Neural cell (in vitro differentiated cells): ENCODE data around the gene ATP11A. TPM values are rescaled to one million over a fixed set of nuclear protein-coding genes. Genes with fewer than 3 reads are reported as not detected.

Experiments used
- H2AFZ ChIP-seq: fragments of 200-600, 300-800 bp; sonication (generic), shearing (Covaris generic); 2 replicates; pipeline ENCODE4 v1.6.0; 2014; ENCODE audit warnings: low read depth, mild to moderate bottlenecking, antibody characterized with exemption, low read length, moderate library complexity
- H3F3A ChIP-seq: fragments of 200-600 bp; shearing (Covaris generic); 2 replicates; pipeline ENCODE4 v1.6.1; 2016; ENCODE audit warnings: mild to moderate bottlenecking, moderate library complexity, mixed read lengths, antibody characterized with exemption, low read length; ENCODE audit not compliant: insufficient read depth, poor library complexity, severe bottlenecking
- H3K27ac ChIP-seq: fragments of 200-600, 300-800 bp; sonication (generic), shearing (Covaris generic); 2 replicates; pipeline ENCODE4 v1.5.1; 2014; ENCODE audit warnings: mild to moderate bottlenecking, low read length, moderate library complexity
- H3K27me3 ChIP-seq: fragments of 300-800, 200-600 bp; sonication (generic), shearing (Covaris generic); 2 replicates; pipeline ENCODE4 v1.6.0; 2014; ENCODE audit warnings: mild to moderate bottlenecking, low read depth, low read length, moderate library complexity; ENCODE audit not compliant: insufficient read depth
- H3K36me3 ChIP-seq: fragments of 300-800, 200-600 bp; sonication (generic), shearing (Covaris generic); 2 replicates; pipeline ENCODE4 v1.5.1; 2014; ENCODE audit warnings: mild to moderate bottlenecking, antibody characterized with exemption, low read length, moderate library complexity; ENCODE audit not compliant: insufficient read depth
- H3K4me2 ChIP-seq: fragments of 300-800, 200-600 bp; sonication (generic), shearing (Covaris generic); 2 replicates; pipeline ENCODE4 v1.6.0; 2014; ENCODE audit warnings: mild to moderate bottlenecking, low read length
- H3K4me3 ChIP-seq: fragments of 300-800, 200-600 bp; sonication (generic), shearing (Covaris generic); 2 replicates; pipeline ENCODE4 v1.5.1; 2014; ENCODE audit warnings: mild to moderate bottlenecking, low read length, moderate library complexity
- H3K79me2 ChIP-seq: fragments of 200-600 bp; shearing (Covaris generic); replicated peaks from 2 replicates; pipeline ENCODE4 v1.6.0; 2014; ENCODE audit warnings: mild to moderate bottlenecking, low read length, moderate library complexity; ENCODE audit not compliant: insufficient read depth
- H3K9ac ChIP-seq: fragments of 300-800, 200-600 bp; sonication (generic), shearing (Covaris generic); 2 replicates; pipeline ENCODE4 v1.6.1; 2016; ENCODE audit warnings: mild to moderate bottlenecking, low read length, mixed read lengths
- H3K9me2 ChIP-seq: fragments of 200-600 bp; shearing (Covaris generic); 2 replicates; pipeline ENCODE4 v1.6.1; 2016; ENCODE audit warnings: mild to moderate bottlenecking, low read length, mixed read lengths; ENCODE audit not compliant: insufficient read depth
- H3K9me3 ChIP-seq: fragments of 200-600, 300-800 bp; sonication (generic), shearing (Covaris generic); 2 replicates; pipeline ENCODE4 v1.6.1; 2016; ENCODE audit warnings: mild to moderate bottlenecking, mixed run types, low read length, moderate library complexity, mixed read lengths
- H4K20me1 ChIP-seq: fragments of 200-600 bp; shearing (Covaris generic); 2 replicates; pipeline ENCODE4 v1.6.1; 2016; ENCODE audit warnings: mild to moderate bottlenecking, mixed run types; ENCODE audit not compliant: insufficient read depth
- EP300 ChIP-seq: fragments of 450-650 bp; conservative IDR thresholded peaks from 2 replicates; pipeline ENCODE4 v1.6.1; 2014; ENCODE audit warnings: antibody characterized with exemption, mild to moderate bottlenecking, moderate library complexity; ENCODE audit not compliant: poor library complexity, severe bottlenecking
- EZH2 ChIP-seq: fragments of 200-600, 300-800 bp; shearing (Covaris generic), sonication (generic); IDR thresholded peaks from 2 replicates; pipeline ENCODE4 v1.6.1; 2014; ENCODE audit warnings: antibody characterized with exemption, low read length, borderline replicate concordance, mild to moderate bottlenecking; ENCODE audit not compliant: insufficient read depth, poor library complexity, severe bottlenecking
- MXI1 ChIP-seq: fragments of 450-650 bp; conservative IDR thresholded peaks from 2 replicates; pipeline ENCODE4 v1.6.1; 2014; ENCODE audit warnings: antibody characterized with exemption, mild to moderate bottlenecking; ENCODE audit not compliant: poor library complexity, severe bottlenecking
- POLR2AphosphoS5 ChIP-seq: IDR thresholded peaks from 2 replicates; pipeline ENCODE4 v1.6.1; 2012
- RAD21 ChIP-seq: fragments of 450-650 bp; conservative IDR thresholded peaks from 2 replicates; pipeline ENCODE4 v1.6.1; 2014; ENCODE audit warnings: antibody characterized with exemption, mild to moderate bottlenecking, moderate library complexity
- SMC3 ChIP-seq: fragments of 450-650 bp; conservative IDR thresholded peaks from 2 replicates; pipeline ENCODE4 v1.6.1; 2014; ENCODE audit warnings: antibody characterized with exemption, mild to moderate bottlenecking, moderate library complexity; ENCODE audit not compliant: poor library complexity
- TAF1 ChIP-seq: IDR thresholded peaks from 2 replicates; pipeline ENCODE4 v1.6.1; 2012; ENCODE audit warnings: low read depth
- polyA plus RNA-seq: library from polyadenylated mRNA; depleted of rRNA; stranded (reverse); fragments of >200 nt; gene quantifications from 2 replicates; pipeline ENCODE4 v1.2.3, GENCODE V29; 2014
- TF ChIP-seq, protein P1 (sequence below): fragments of 450-650 bp; IDR thresholded peaks from 2 replicates; pipeline ENCODE4 v1.5.1; 2014; ENCODE audit warnings: antibody characterized with exemption, mild to moderate bottlenecking, moderate library complexity; ENCODE audit not compliant: poor library complexity, severe bottlenecking
- TF ChIP-seq, protein P2 (sequence below): IDR thresholded peaks from 2 replicates; pipeline ENCODE4 v1.6.1; 2012; ENCODE audit warnings: borderline replicate concordance

Gene ATP11A
- polyA plus RNA-seq, 1 donor from 2014 or later = 3.0 TPM

DNA sequence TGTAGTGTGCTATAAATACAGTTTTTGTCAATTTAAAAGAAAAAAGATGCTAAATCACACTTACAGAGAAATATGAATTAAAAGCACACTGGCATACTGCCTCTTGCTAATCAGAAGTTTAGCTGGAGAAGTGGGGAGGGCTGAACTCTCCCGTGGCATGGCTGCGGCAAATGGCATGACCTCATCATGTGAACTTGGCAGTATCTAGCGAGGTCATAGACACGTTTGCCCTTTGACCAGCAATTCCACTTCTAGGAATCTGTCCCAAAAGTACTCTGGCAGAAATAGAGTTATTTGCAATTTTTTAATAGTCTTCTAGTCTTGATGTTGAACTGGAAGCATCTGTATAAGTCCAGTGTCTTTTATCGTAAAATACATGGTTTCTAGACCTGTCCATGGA is 237.2 kb downstream of the ATP11A start:
- H3K79me2 ChIP-seq = no peaks in the 10 kb centered on the region
- no peak overlapping the region for H3K4me3 ChIP-seq
- no peaks in the 10 kb centered on the region for H3K9me3 ChIP-seq
- no peak overlapping the region for H3K9ac ChIP-seq
- TF ChIP-seq EZH2 = no peak
- TF ChIP-seq, protein P1, sequence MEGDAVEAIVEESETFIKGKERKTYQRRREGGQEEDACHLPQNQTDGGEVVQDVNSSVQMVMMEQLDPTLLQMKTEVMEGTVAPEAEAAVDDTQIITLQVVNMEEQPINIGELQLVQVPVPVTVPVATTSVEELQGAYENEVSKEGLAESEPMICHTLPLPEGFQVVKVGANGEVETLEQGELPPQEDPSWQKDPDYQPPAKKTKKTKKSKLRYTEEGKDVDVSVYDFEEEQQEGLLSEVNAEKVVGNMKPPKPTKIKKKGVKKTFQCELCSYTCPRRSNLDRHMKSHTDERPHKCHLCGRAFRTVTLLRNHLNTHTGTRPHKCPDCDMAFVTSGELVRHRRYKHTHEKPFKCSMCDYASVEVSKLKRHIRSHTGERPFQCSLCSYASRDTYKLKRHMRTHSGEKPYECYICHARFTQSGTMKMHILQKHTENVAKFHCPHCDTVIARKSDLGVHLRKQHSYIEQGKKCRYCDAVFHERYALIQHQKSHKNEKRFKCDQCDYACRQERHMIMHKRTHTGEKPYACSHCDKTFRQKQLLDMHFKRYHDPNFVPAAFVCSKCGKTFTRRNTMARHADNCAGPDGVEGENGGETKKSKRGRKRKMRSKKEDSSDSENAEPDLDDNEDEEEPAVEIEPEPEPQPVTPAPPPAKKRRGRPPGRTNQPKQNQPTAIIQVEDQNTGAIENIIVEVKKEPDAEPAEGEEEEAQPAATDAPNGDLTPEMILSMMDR = no peak
- no peak for TF ChIP-seq RAD21
- TF ChIP-seq MXI1 = no peak
- no peak for TF ChIP-seq EP300
- TF ChIP-seq SMC3 = no peak
- TF ChIP-seq, protein P2, sequence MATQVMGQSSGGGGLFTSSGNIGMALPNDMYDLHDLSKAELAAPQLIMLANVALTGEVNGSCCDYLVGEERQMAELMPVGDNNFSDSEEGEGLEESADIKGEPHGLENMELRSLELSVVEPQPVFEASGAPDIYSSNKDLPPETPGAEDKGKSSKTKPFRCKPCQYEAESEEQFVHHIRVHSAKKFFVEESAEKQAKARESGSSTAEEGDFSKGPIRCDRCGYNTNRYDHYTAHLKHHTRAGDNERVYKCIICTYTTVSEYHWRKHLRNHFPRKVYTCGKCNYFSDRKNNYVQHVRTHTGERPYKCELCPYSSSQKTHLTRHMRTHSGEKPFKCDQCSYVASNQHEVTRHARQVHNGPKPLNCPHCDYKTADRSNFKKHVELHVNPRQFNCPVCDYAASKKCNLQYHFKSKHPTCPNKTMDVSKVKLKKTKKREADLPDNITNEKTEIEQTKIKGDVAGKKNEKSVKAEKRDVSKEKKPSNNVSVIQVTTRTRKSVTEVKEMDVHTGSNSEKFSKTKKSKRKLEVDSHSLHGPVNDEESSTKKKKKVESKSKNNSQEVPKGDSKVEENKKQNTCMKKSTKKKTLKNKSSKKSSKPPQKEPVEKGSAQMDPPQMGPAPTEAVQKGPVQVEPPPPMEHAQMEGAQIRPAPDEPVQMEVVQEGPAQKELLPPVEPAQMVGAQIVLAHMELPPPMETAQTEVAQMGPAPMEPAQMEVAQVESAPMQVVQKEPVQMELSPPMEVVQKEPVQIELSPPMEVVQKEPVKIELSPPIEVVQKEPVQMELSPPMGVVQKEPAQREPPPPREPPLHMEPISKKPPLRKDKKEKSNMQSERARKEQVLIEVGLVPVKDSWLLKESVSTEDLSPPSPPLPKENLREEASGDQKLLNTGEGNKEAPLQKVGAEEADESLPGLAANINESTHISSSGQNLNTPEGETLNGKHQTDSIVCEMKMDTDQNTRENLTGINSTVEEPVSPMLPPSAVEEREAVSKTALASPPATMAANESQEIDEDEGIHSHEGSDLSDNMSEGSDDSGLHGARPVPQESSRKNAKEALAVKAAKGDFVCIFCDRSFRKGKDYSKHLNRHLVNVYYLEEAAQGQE = no peak
- TF ChIP-seq POLR2AphosphoS5 = no peak
- no peak for TF ChIP-seq TAF1
- no peaks in the 10 kb centered on the region for H4K20me1 ChIP-seq
- no peak overlapping the region for H2AFZ ChIP-seq
- H3F3A ChIP-seq = no peaks in the 10 kb centered on the region
- no peak overlapping the region for H3K27ac ChIP-seq
- no peaks in the 10 kb centered on the region for H3K9me2 ChIP-seq
- no peak overlapping the region for H3K4me2 ChIP-seq
- H3K27me3 ChIP-seq = no peaks in the 10 kb centered on the region
- no peaks in the 10 kb centered on the region for H3K36me3 ChIP-seq

DNA sequence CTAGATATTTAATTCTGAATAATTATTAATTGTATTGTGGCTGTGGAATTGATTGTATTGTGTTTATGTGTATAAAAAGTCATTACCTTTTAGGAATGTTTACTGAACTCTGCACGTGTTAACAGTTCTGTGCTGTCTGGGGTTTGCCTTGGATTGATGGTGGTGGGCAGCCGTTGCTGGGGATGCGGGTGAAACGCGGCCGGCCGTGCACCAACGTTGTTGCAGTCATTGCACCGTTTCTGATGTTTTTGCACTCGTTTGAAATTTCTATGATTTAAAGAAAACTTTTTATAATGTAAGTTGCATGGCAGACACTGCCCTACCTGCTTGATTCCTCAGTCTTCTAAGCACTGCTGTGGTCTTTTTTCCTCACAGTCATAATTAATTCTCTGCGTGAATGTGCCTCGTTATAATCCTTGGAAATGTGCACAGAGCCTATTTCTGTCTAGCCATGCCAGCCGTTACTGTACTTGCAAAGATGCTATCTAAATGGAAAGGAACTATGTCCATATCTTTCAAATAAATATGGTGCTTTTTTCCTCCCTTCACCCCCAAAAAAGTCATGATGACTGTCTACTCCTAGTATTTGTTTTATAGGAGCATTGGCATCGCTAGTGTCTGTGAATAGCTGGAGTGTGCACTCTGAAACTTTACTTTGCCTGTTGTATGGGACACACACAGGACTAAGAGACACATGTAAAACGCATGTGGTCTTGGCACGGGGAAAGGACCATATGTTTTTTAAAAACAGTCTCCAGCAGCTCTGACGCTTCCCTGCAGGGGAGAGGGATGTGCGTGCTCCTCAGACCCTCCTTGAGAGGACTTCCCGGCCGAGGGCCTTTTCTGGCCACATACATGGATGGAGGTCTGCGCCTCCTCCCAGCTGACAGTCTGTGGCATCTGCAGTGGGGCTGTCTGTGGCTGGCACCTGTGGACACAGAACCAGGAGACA is 238.5 kb downstream of the ATP11A start:
- H4K20me1 ChIP-seq = no peaks in the 10 kb centered on the region
- no peaks in the 10 kb centered on the region for H3K36me3 ChIP-seq
- no peak overlapping the region for H3K4me2 ChIP-seq
- no peak overlapping the region for H2AFZ ChIP-seq
- H3K27ac ChIP-seq = no peak overlapping the region
- TF ChIP-seq, protein P2 = no peak
- TF ChIP-seq MXI1 (no peak), EZH2 (no peak), POLR2AphosphoS5 (no peak), SMC3 (no peak), RAD21 (no peak), TAF1 (no peak), EP300 (no peak)
- TF ChIP-seq, protein P1 = no peak
- no peaks in the 10 kb centered on the region for H3K79me2 ChIP-seq
- H3K27me3 ChIP-seq = no peaks in the 10 kb centered on the region
- no peaks in the 10 kb centered on the region for H3F3A ChIP-seq
- H3K4me3 ChIP-seq = no peak overlapping the region
- no peaks in the 10 kb centered on the region for H3K9me3 ChIP-seq
- H3K9ac ChIP-seq = no peak overlapping the region
- no peaks in the 10 kb centered on the region for H3K9me2 ChIP-seq
